ENCODE results near the gene SMIM5. TPM values are rescaled to one million over a fixed set of nuclear protein-coding genes. Genes with fewer than 3 reads are reported as not detected.

Gene SMIM5
- polyA plus RNA-seq, 1 donor from 2014 or later: 0.59 TPM

GRCh38 chr17:75622771-75623273 is 10.4 kb upstream of the SMIM5 start:
- H3K4me3 ChIP-seq (ENCODE audit: low read length): no peak overlapping the region
- no peak overlapping the region for H3K27ac ChIP-seq (ENCODE audit: low read length)
- H3K9me2 ChIP-seq (ENCODE audit: insufficient read depth, low read length): no peaks in the 10 kb centered on the region
- H3K79me2 ChIP-seq (replicated peaks; ENCODE audit: insufficient read depth, low read length): no peaks in the 10 kb centered on the region
- H3K9me3 ChIP-seq (ENCODE audit: low read length): no peaks in the 10 kb centered on the region
- H3K4me2 ChIP-seq (ENCODE audit: low read length): no peak overlapping the region
- H3K9ac ChIP-seq (ENCODE audit: low read length): no peak overlapping the region
- no peak overlapping the region for H2AFZ ChIP-seq (ENCODE audit: low read depth, low read length)
- no peaks in the 10 kb centered on the region for H3K36me3 ChIP-seq (ENCODE audit: insufficient read depth, low read length)
- no peak for TF ChIP-seq REST (IDR thresholded peaks at IDR 0.05; ENCODE audit: borderline replicate concordance)
- TF ChIP-seq SMC3 (conservative IDR thresholded peaks at IDR 0.05; ENCODE audit: poor library complexity): no peak
- no peak for TF ChIP-seq CTCF (IDR thresholded peaks at IDR 0.05; ENCODE audit: poor library complexity, severe bottlenecking)
- no peak for TF ChIP-seq MXI1 (conservative IDR thresholded peaks at IDR 0.05; ENCODE audit: poor library complexity, severe bottlenecking)
- no peak for TF ChIP-seq RAD21 (conservative IDR thresholded peaks at IDR 0.05)
- TF ChIP-seq EZH2 (IDR thresholded peaks at IDR 0.05; ENCODE audit: borderline replicate concordance, insufficient read depth, low read length, poor library complexity, severe bottlenecking): no peak
- no peak for TF ChIP-seq TAF1 (IDR thresholded peaks at IDR 0.05; ENCODE audit: low read depth)
- TF ChIP-seq POLR2AphosphoS5 (IDR thresholded peaks at IDR 0.05): no peak
- no peak for TF ChIP-seq EP300 (conservative IDR thresholded peaks at IDR 0.05; ENCODE audit: poor library complexity, severe bottlenecking)
- H3F3A ChIP-seq (ENCODE audit: insufficient read depth, low read length, poor library complexity, severe bottlenecking): no peaks in the 10 kb centered on the region
- H3K27me3 ChIP-seq (ENCODE audit: insufficient read depth, low read depth, low read length): no peaks in the 10 kb centered on the region
- H4K20me1 ChIP-seq (ENCODE audit: insufficient read depth): no peaks in the 10 kb centered on the region

GRCh38 chr17:75623386-75623785 is 9.8 kb upstream of the SMIM5 start:
- no peak overlapping the region for H3K27ac ChIP-seq (ENCODE audit: low read length)
- H3K4me2 ChIP-seq (ENCODE audit: low read length): no peak overlapping the region
- H3K27me3 ChIP-seq (ENCODE audit: insufficient read depth, low read depth, low read length): no peaks in the 10 kb centered on the region
- H3K9ac ChIP-seq (ENCODE audit: low read length): no peak overlapping the region
- H3K9me2 ChIP-seq (ENCODE audit: insufficient read depth, low read length): no peaks in the 10 kb centered on the region
- no peak for TF ChIP-seq TAF1 (IDR thresholded peaks at IDR 0.05; ENCODE audit: low read depth)
- no peak for TF ChIP-seq REST (IDR thresholded peaks at IDR 0.05; ENCODE audit: borderline replicate concordance)
- TF ChIP-seq RAD21 (conservative IDR thresholded peaks at IDR 0.05): no peak
- no peak for TF ChIP-seq EZH2 (IDR thresholded peaks at IDR 0.05; ENCODE audit: borderline replicate concordance, insufficient read depth, low read length, poor library complexity, severe bottlenecking)
- no peak for TF ChIP-seq SMC3 (conservative IDR thresholded peaks at IDR 0.05; ENCODE audit: poor library complexity)
- no peak for TF ChIP-seq EP300 (conservative IDR thresholded peaks at IDR 0.05; ENCODE audit: poor library complexity, severe bottlenecking)
- TF ChIP-seq POLR2AphosphoS5 (IDR thresholded peaks at IDR 0.05): no peak
- no peak for TF ChIP-seq CTCF (IDR thresholded peaks at IDR 0.05; ENCODE audit: poor library complexity, severe bottlenecking)
- TF ChIP-seq MXI1 (conservative IDR thresholded peaks at IDR 0.05; ENCODE audit: poor library complexity, severe bottlenecking): no peak
- no peak overlapping the region for H3K4me3 ChIP-seq (ENCODE audit: low read length)
- no peaks in the 10 kb centered on the region for H3K36me3 ChIP-seq (ENCODE audit: insufficient read depth, low read length)
- no peaks in the 10 kb centered on the region for H3F3A ChIP-seq (ENCODE audit: insufficient read depth, low read length, poor library complexity, severe bottlenecking)
- no peaks in the 10 kb centered on the region for H4K20me1 ChIP-seq (ENCODE audit: insufficient read depth)
- H3K9me3 ChIP-seq (ENCODE audit: low read length): no peaks in the 10 kb centered on the region
- H2AFZ ChIP-seq (ENCODE audit: low read depth, low read length): no peak overlapping the region
- H3K79me2 ChIP-seq (replicated peaks; ENCODE audit: insufficient read depth, low read length): no peaks in the 10 kb centered on the region
